Neural progenitor cell (in vitro differentiated cells): ENCODE results near the gene SVOP.

ENCODE experiments used
- CTCF ChIP-seq: fragments of 200-600 bp; sonication (generic); IDR thresholded peaks from 2 replicates; pipeline ENCODE4 v1.5.1; 2017; ENCODE audit warnings: antibody characterized with exemption, mild to moderate bottlenecking
- EZH2 ChIP-seq: fragments of 200-600 bp; sonication (generic); IDR thresholded peaks from 2 replicates; pipeline ENCODE4 v1.6.1; 2017; ENCODE audit warnings: antibody characterized with exemption, mild to moderate bottlenecking, moderate library complexity

- TF ChIP-seq CTCF: no peak
- TF ChIP-seq EZH2: no peak
These were observed 110.5 kb downstream of the SVOP start for GRCh38 chr12:108910336-108910735.
